A549 (cell line): ENCODE measurements around the gene SSH3. TPM values are rescaled to one million over a fixed set of nuclear protein-coding genes. Genes with fewer than 3 reads are reported as not detected.

Experiments used
- ATAC-seq, 2 experiments: fragments of 200-7000 bp in 1 of 2; fragments of >200 bp in 1 of 2; cut with Nextera tagmentation in 1 of 2; cut with Tn5 transposase in 1 of 2; 3 replicates each; pipeline versions ENCODE4 v1.8.0 to v1.9.1; 2018 to 2020; ENCODE audit warnings: mild to moderate bottlenecking in 1 of 2, moderate library complexity in 1 of 2
- CTCF ChIA-PET: fragments of 300-600 bp; sonication (Branson Sonifier 250); formaldehyde crosslinking; extraction: SDS; loops from one replicate; lab custom pipeline; 2021; ENCODE audit warnings: antibody characterized with exemption, inconsistent platforms; lab: Yijun Ruan, JAX
- POLR2A ChIA-PET: fragments of 350-600 bp; formaldehyde crosslinking; extraction: SDS; loops from one replicate; lab custom pipeline; 2021; ENCODE audit warnings: antibody characterized with exemption, inconsistent platforms; lab: Yijun Ruan, JAX
- DNase-seq, 2 experiments: peaks; one replicate each; pipeline versions ENCODE4 v3.0.0 to v3.0.0-alpha.2; 2011 to 2016; ENCODE audit warnings: low read depth in 1 of 2, low spot score in 1 of 2
- FAIRE-seq: peaks from 2 replicates; lab custom pipeline; 2011; peaks lifted over from hg19 to GRCh38; lab: Jason Lieb, UNC
- H3K27ac ChIP-seq, 2 experiments: fragments of >200 bp; sonication (Bioruptor Twin); formaldehyde crosslinking; 3 replicates each; pipeline ENCODE4 v1.5.1; 2016 to 2017
- H3K4me1 ChIP-seq: fragments of >200 bp; sonication (Bioruptor Twin); formaldehyde crosslinking; 3 replicates; pipeline ENCODE4 v1.6.1; 2016
- H3K4me2 ChIP-seq: fragments of >200 bp; sonication (Bioruptor Twin); formaldehyde crosslinking; 3 replicates; pipeline ENCODE4 v1.6.1; 2016
- H3K4me3 ChIP-seq: fragments of >200 bp; sonication (Bioruptor Twin); formaldehyde crosslinking; 3 replicates; pipeline ENCODE4 v1.5.1; 2016
- H3K9me3 ChIP-seq: fragments of >200 bp; sonication (Bioruptor Twin); formaldehyde crosslinking; 3 replicates; pipeline ENCODE4 v1.6.1; 2016
- ATOH8 ChIP-seq: fragments of 250-450 bp; sonication (Bioruptor Pico); IDR thresholded peaks from 2 replicates; pipeline ENCODE4 v1.5.0; 2020; ENCODE audit warnings: low read depth, mild to moderate bottlenecking, moderate library complexity
- BHLHE40 ChIP-seq: IDR thresholded peaks from 2 replicates; pipeline ENCODE4 v1.6.1; 2012; ENCODE audit warnings: low read depth, low read length, inconsistent platforms
- CBX8 ChIP-seq: fragments of 200-600 bp; sonication (generic); IDR thresholded peaks from 2 replicates; pipeline ENCODE4 v1.6.1; 2016
- CEBPB ChIP-seq, 2 experiments: fragments of >200 bp in 1 of 2; sonication (Bioruptor Twin) in 1 of 2; formaldehyde crosslinking in 1 of 2; IDR thresholded peaks; 2 replicates each; pipeline ENCODE4 v1.6.1; 2012 to 2016
- CHD2 ChIP-seq: fragments of 150-350 bp; IDR thresholded peaks from 2 replicates; pipeline ENCODE4 v1.6.1; 2014; ENCODE audit warnings: low read length; ENCODE audit not compliant: partially characterized antibody
- CHD4 ChIP-seq: fragments of 200-600 bp; sonication (generic); IDR thresholded peaks from 2 replicates; pipeline ENCODE4 v1.6.1; 2016; ENCODE audit warnings: antibody characterized with exemption, mild to moderate bottlenecking, borderline replicate concordance
- E2F6 ChIP-seq: IDR thresholded peaks from 2 replicates; pipeline ENCODE4 v1.6.1; 2012; ENCODE audit warnings: low read depth, borderline replicate concordance
- ELK1 ChIP-seq: fragments of 150-350 bp; IDR thresholded peaks from 2 replicates; pipeline ENCODE4 v1.6.1; 2014; ENCODE audit warnings: low read depth, mild to moderate bottlenecking, low read length
- EP300 ChIP-seq, 2 experiments: fragments of >200 bp; sonication (Bioruptor Twin); formaldehyde crosslinking; IDR thresholded peaks; 2 replicates in 1 of 2; 3 replicates in 1 of 2; pipeline ENCODE4 v1.6.1; 2016 to 2017
- FOSB ChIP-seq: fragments of 250-450 bp; sonication (Bioruptor Pico); IDR thresholded peaks from 2 replicates; pipeline ENCODE4 v1.5.0; 2020; ENCODE audit warnings: mild to moderate bottlenecking, moderate library complexity
- HDAC2 ChIP-seq: fragments of 200-600 bp; sonication (generic); IDR thresholded peaks from 2 replicates; pipeline ENCODE4 v1.6.1; 2016
- HES2 ChIP-seq: fragments of >200 bp; sonication (Bioruptor Twin); formaldehyde crosslinking; IDR thresholded peaks from 2 replicates; pipeline ENCODE4 v1.6.1; 2016
- JUN ChIP-seq, 2 experiments: fragments of >200 bp; sonication (Bioruptor Twin); formaldehyde crosslinking; IDR thresholded peaks; 2 replicates in 1 of 2; 3 replicates in 1 of 2; pipeline ENCODE4 v1.6.1; 2016 to 2017
- KDM1A ChIP-seq: fragments of 200-600 bp; sonication (generic); IDR thresholded peaks from 2 replicates; pipeline ENCODE4 v1.6.1; 2016; ENCODE audit warnings: low read depth, mild to moderate bottlenecking
- KDM5A ChIP-seq: fragments of 200-600 bp; sonication (generic); IDR thresholded peaks from 2 replicates; pipeline ENCODE4 v1.6.1; 2016; ENCODE audit warnings: antibody characterized with exemption, mild to moderate bottlenecking
- MYC ChIP-seq: IDR thresholded peaks from 2 replicates; pipeline ENCODE4 v1.6.1; 2012; ENCODE audit warnings: mild to moderate bottlenecking, inconsistent platforms, low read length, improper control_type of control experiment, borderline replicate concordance
- PBX3 ChIP-seq: IDR thresholded peaks from 2 replicates; pipeline ENCODE4 v1.6.1; 2012
- PHF8 ChIP-seq: fragments of 200-600 bp; sonication (generic); IDR thresholded peaks from 2 replicates; pipeline ENCODE4 v1.6.1; 2016; ENCODE audit warnings: low read depth, mild to moderate bottlenecking, antibody characterized with exemption, moderate library complexity, borderline replicate concordance
- POLR2AphosphoS2 ChIP-seq: conservative IDR thresholded peaks from 2 replicates; pipeline ENCODE4 v1.6.1; 2012; ENCODE audit warnings: low read length, improper control_type of control experiment, inconsistent platforms
- RARB ChIP-seq: fragments of 250-450 bp; sonication (Bioruptor Pico); IDR thresholded peaks from 2 replicates; pipeline ENCODE4 v1.8.0; 2021; ENCODE audit warnings: mild to moderate bottlenecking, moderate library complexity
- RFX5 ChIP-seq: fragments of 450-650 bp; IDR thresholded peaks from 2 replicates; pipeline ENCODE4 v1.7.1; 2014; ENCODE audit warnings: antibody characterized with exemption, mild to moderate bottlenecking, moderate library complexity
- SMC3 ChIP-seq: fragments of >200 bp; sonication (Bioruptor Twin); formaldehyde crosslinking; IDR thresholded peaks from 3 replicates; pipeline ENCODE4 v1.6.1; 2018; ENCODE audit warnings: inconsistent platforms
- SREBF2 ChIP-seq: fragments of 450-650 bp; IDR thresholded peaks from 2 replicates; pipeline ENCODE4 v1.6.1; 2014; ENCODE audit warnings: mild to moderate bottlenecking, moderate library complexity
- ZFP36 ChIP-seq: fragments of 450-650 bp; IDR thresholded peaks from 2 replicates; pipeline ENCODE4 v1.6.1; 2014; ENCODE audit warnings: borderline replicate concordance; ENCODE audit not compliant: partially characterized antibody
- ZNF302 ChIP-seq: fragments of 250-450 bp; sonication (Bioruptor Pico); IDR thresholded peaks from 2 replicates; pipeline ENCODE4 v1.9.0; 2021; ENCODE audit warnings: inconsistent platforms, mild to moderate bottlenecking, moderate library complexity
- WGBS: methylation state at CpG from one replicate; pipeline ENCODE4 v1.1.6; 2017; ENCODE audit errors: missing lambda C conversion rate; 5-methylcytosine and 5-hydroxymethylcytosine counted together
- polyA plus RNA-seq, 4 experiments: library from polyadenylated mRNA; depleted of rRNA in 3 of 4; stranded (reverse); fragments of >200 nt; fragmentation: RNase III in 1 of 4; extraction: RNeasy Plus Mini Kit Qiagen cat#74134 plus additional on column Dnase treatment in 1 of 4; gene quantifications; 2 replicates in 3 of 4; 3 replicates in 1 of 4; pipeline ENCODE4 v1.2.3, GENCODE V29; 2011 to 2017
- TF ChIP-seq, protein P1 (sequence below): IDR thresholded peaks from 2 replicates; pipeline ENCODE4 v1.6.1; 2012

SSH3 gene
- polyA plus RNA-seq, 2 of the 4 experiments (the other 2 are of a cell fraction): 13.9 to 24.1 TPM

- ATAC-seq (no peak), FAIRE-seq (no peak)
- H3K4me2 ChIP-seq: no peak overlapping the region
- POLR2A ChIA-PET: no interaction called here
- H3K4me3 ChIP-seq: no peak overlapping the region
- H3K4me1 ChIP-seq: peaks cover 7% of the 10 kb centered on the region
- WGBS: 90% methylated on average over 3 of the region's 3 CpGs
- no peak overlapping the region for H3K27ac ChIP-seq
- CTCF ChIA-PET: interaction anchor here (0.5 to 12.3 kb wide), 7 partner anchors 26 to 341 kb away, joined by 3 to 178 read pairs (median 31); partner anchors contain the start of gene POLD4
- no peak for TF ChIP-seq RFX5
- TF ChIP-seq PHF8: no peak
- TF ChIP-seq MYC: no peak
- TF ChIP-seq CBX8: no peak
- TF ChIP-seq HDAC2: no peak
- no peak for TF ChIP-seq ATOH8 (CRISPR knock-in tag)
- no peak for TF ChIP-seq EP300 (IDR thresholded peaks at IDR 0.05)
- no peak for TF ChIP-seq KDM5A
- TF ChIP-seq POLR2AphosphoS2: no peak
- TF ChIP-seq CHD2: no peak
- TF ChIP-seq, all 56 proteins: peak for 0
- H3K9me3 ChIP-seq: no peaks in the 10 kb centered on the region
- no peak for DNase-seq
These were observed 16.7 kb downstream of the SSH3 start for GRCh38 chr11:67320011-67320410.

DNA sequence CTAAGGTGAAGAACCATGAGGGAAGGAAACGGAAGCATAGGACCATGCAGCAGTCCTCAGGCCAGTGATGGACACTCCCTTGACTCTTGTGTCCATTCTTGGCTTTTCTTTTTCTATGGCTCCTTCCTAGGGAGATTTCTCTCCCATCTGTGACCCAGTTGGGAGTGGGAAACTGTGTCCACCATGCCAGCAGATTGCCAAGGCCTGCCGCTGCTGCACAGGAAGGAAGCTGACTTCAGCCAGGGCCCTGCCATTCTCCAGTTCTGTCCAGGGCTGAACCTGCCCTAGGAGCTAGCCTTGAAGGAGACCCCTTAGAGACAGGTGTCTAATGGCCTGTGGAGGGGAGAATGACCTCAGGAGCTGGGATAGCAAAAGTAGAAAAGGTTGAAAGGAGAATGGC, 17.4 kb downstream of the SSH3 start:
- Histone ChIP-seq H3K4me1 (peaks cover 7% of the 10 kb centered on the region), H3K27ac (no peak overlapping the region), H3K9me3 (no peaks in the 10 kb centered on the region), H3K4me2 (no peak overlapping the region), H3K4me3 (no peak overlapping the region)
- no peak for TF ChIP-seq ELK1
- TF ChIP-seq ZNF302: no peak
- no peak for TF ChIP-seq SREBF2
- TF ChIP-seq FOSB (CRISPR knock-in tag): no peak
- TF ChIP-seq BHLHE40: no peak
- no peak for TF ChIP-seq KDM1A
- TF ChIP-seq ZFP36: no peak
- no peak for TF ChIP-seq POLR2AphosphoS2
- TF ChIP-seq PHF8: no peak
- TF ChIP-seq RARB (CRISPR knock-in tag): no peak
- TF ChIP-seq CEBPB (IDR thresholded peaks at IDR 0.05): no peak
- no peak for TF ChIP-seq HES2
- no peak for TF ChIP-seq CHD4
- TF ChIP-seq JUN (IDR thresholded peaks at IDR 0.05): no peak
- TF ChIP-seq, protein P1, sequence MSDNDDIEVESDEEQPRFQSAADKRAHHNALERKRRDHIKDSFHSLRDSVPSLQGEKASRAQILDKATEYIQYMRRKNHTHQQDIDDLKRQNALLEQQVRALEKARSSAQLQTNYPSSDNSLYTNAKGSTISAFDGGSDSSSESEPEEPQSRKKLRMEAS: no peak
- no peak for TF ChIP-seq E2F6
- TF ChIP-seq PBX3: no peak
- no peak for TF ChIP-seq SMC3
- no peak for DNase-seq
- no peak for FAIRE-seq
- WGBS: 95% methylated on average over 2 of the region's 2 CpGs
- ChIA-PET POLR2A (no interaction called here), CTCF (interaction anchor here (0.5 to 12.3 kb wide), 10 partner anchors 11 to 340 kb away, joined by 3 to 178 read pairs (median 9); partner anchors contain the start of gene POLD4)
- ATAC-seq: no peak
